HepG2 (cell line): ENCODE data around the gene TAF12. TPM values are rescaled to one million over a fixed set of nuclear protein-coding genes. Genes with fewer than 3 reads are reported as not detected.

Experiments
- AGO1 ChIP-seq: fragments of 200-400 bp; formaldehyde crosslinking; IDR thresholded peaks from 2 replicates; pipeline ENCODE4 v1.6.1; 2017; ENCODE audit warnings: mild to moderate bottlenecking, low read depth, low read length, moderate library complexity; ENCODE audit not compliant: poor library complexity, severe bottlenecking
- ELF1 ChIP-seq: sonication (generic); formaldehyde crosslinking; IDR thresholded peaks from 2 replicates; pipeline ENCODE4 v1.4.0; 2020; ENCODE audit warnings: missing genetic modification reagents
- GABPB1 ChIP-seq: IDR thresholded peaks from 2 replicates; pipeline ENCODE4 v1.6.1; 2016; ENCODE audit warnings: mild to moderate bottlenecking, missing genetic modification reagents, moderate library complexity, missing compliant biosample characterization
- HDAC2 ChIP-seq: sonication (generic); formaldehyde crosslinking; IDR thresholded peaks from 2 replicates; pipeline ENCODE4 v1.4.0; 2020; ENCODE audit warnings: missing genetic modification reagents
- KAT8 ChIP-seq: IDR thresholded peaks from 2 replicates; pipeline ENCODE4 v1.6.1; 2016; ENCODE audit warnings: missing genetic modification reagents, missing compliant biosample characterization
- KDM3A ChIP-seq: IDR thresholded peaks from 2 replicates; pipeline ENCODE4 v1.6.1; 2018; ENCODE audit warnings: low read depth, missing compliant biosample characterization
- KLF15 ChIP-seq: sonication (generic); formaldehyde crosslinking; IDR thresholded peaks from 2 replicates; pipeline ENCODE4 v1.8.1; 2023; ENCODE audit warnings: borderline replicate concordance, mild to moderate bottlenecking, inconsistent platforms, missing genetic modification reagents, mixed read lengths
- MAZ ChIP-seq, 2 experiments: sonication (generic) in 1 of 2; formaldehyde crosslinking in 1 of 2; IDR thresholded peaks; 2 replicates each; pipeline versions ENCODE4 v1.5.0 to v1.6.1; 2012 to 2020; ENCODE audit warnings: low read depth in 2 of 2, mild to moderate bottlenecking in 2 of 2, borderline replicate concordance in 1 of 2, improper control_type of control experiment in 1 of 2, low read length in 1 of 2, missing genetic modification reagents in 1 of 2, moderate library complexity in 1 of 2
- MTA1 ChIP-seq: sonication (generic); formaldehyde crosslinking; IDR thresholded peaks from 2 replicates; pipeline ENCODE4 v1.4.0; 2020; ENCODE audit warnings: missing genetic modification reagents, mild to moderate bottlenecking, borderline replicate concordance
- NONO ChIP-seq, 2 experiments: fragments of 450-650 bp in 1 of 2; sonication (generic) in 1 of 2; formaldehyde crosslinking in 1 of 2; IDR thresholded peaks in 1 of 2; conservative IDR thresholded peaks in 1 of 2; 2 replicates each; pipeline versions ENCODE4 v1.6.1 to v1.8.0; 2017 to 2022; ENCODE audit warnings: mild to moderate bottlenecking in 1 of 2, missing genetic modification reagents in 1 of 2, moderate library complexity in 1 of 2
- RARA ChIP-seq: IDR thresholded peaks from 2 replicates; pipeline ENCODE4 v1.6.1; 2016; ENCODE audit warnings: missing genetic modification reagents, missing compliant biosample characterization
- RCOR2 ChIP-seq: IDR thresholded peaks from 2 replicates; pipeline ENCODE4 v1.6.1; 2016; ENCODE audit warnings: missing biosample characterization, missing genetic modification reagents
- SALL2 ChIP-seq: sonication (generic); formaldehyde crosslinking; IDR thresholded peaks from 2 replicates; pipeline ENCODE4 v1.8.1; 2023; ENCODE audit warnings: mild to moderate bottlenecking, missing genetic modification reagents, inconsistent platforms
- TAF1 ChIP-seq: sonication (generic); formaldehyde crosslinking; IDR thresholded peaks from 2 replicates; pipeline ENCODE4 v1.4.0; 2020; ENCODE audit warnings: missing genetic modification reagents
- TEAD3 ChIP-seq: optimal IDR thresholded peaks from 2 replicates; pipeline ENCODE3; 2016; ENCODE audit warnings: borderline replicate concordance
- YEATS4 ChIP-seq: sonication (generic); formaldehyde crosslinking; IDR thresholded peaks from 2 replicates; pipeline ENCODE4 v1.4.0; 2020; ENCODE audit warnings: missing genetic modification reagents, borderline replicate concordance
- ZNF143 ChIP-seq: sonication (generic); formaldehyde crosslinking; IDR thresholded peaks from 2 replicates; pipeline ENCODE4 v1.4.0; 2020; ENCODE audit warnings: missing genetic modification reagents
- ZNF205 ChIP-seq: IDR thresholded peaks from 2 replicates; pipeline ENCODE4 v1.6.1; 2018; ENCODE audit warnings: missing biosample characterization, missing genetic modification reagents
- ZNF207 ChIP-seq: fragments of 450-650 bp; IDR thresholded peaks from 2 replicates; pipeline ENCODE4 v1.6.1; 2016; ENCODE audit warnings: antibody characterized with exemption, borderline replicate concordance
- ZNF225 ChIP-seq: sonication (generic); formaldehyde crosslinking; IDR thresholded peaks from 2 replicates; pipeline ENCODE4 v1.4.0; 2020; ENCODE audit warnings: mild to moderate bottlenecking, missing genetic modification reagents
- ZNF547 ChIP-seq: sonication (generic); formaldehyde crosslinking; IDR thresholded peaks from 2 replicates; pipeline ENCODE4 v1.5.1; 2020; ENCODE audit warnings: mild to moderate bottlenecking, missing genetic modification reagents
- ZNF605 ChIP-seq: sonication (generic); formaldehyde crosslinking; IDR thresholded peaks from 2 replicates; pipeline ENCODE4 v1.8.0; 2022; ENCODE audit warnings: mild to moderate bottlenecking, missing genetic modification reagents
- ZNF891 ChIP-seq: sonication (generic); formaldehyde crosslinking; IDR thresholded peaks from 2 replicates; pipeline ENCODE4 v1.5.0; 2020; ENCODE audit warnings: mild to moderate bottlenecking, missing genetic modification reagents
- polyA plus RNA-seq, 8 experiments: library from polyadenylated mRNA; depleted of rRNA in 3 of 8; stranded (reverse) in 7 of 8; unstranded in 1 of 8; fragments of >200 nt; fragmentation: Illumina TruSeq in 4 of 8; extraction: Trizol in 4 of 8; gene quantifications; 2 replicates each; pipeline versions ENCODE4 v1.2.1 to v1.2.3, GENCODE V29; 2011 to 2016; ENCODE audit warnings: low read depth in 4 of 8, missing spikeins in 1 of 8, mixed read lengths in 1 of 8; ENCODE audit not compliant: insufficient read depth in 1 of 8
- total RNA-seq, 5 experiments: library from RNA; depleted of rRNA; stranded (reverse); fragments of >200 nt; fragmentation: Illumina TruSeq; extraction: Trizol; gene quantifications; 2 replicates each; pipeline ENCODE4 v1.2.3, GENCODE V29; 2016; ENCODE audit warnings: low read depth in 1 of 5
- TF ChIP-seq, protein P1 (sequence below): sonication (generic); formaldehyde crosslinking; IDR thresholded peaks from 2 replicates; pipeline ENCODE4 v1.4.0; 2020; ENCODE audit warnings: missing genetic modification reagents, borderline replicate concordance
- TF ChIP-seq, protein P2 (sequence below): sonication (generic); formaldehyde crosslinking; IDR thresholded peaks from 2 replicates; pipeline ENCODE4 v1.5.0; 2020; ENCODE audit warnings: mild to moderate bottlenecking, missing genetic modification reagents

The TAF12 gene
- total and polyA plus RNA-seq, 2 of the 13 experiments (the other 11 are each of a cell fraction or from before 2014, with no cell fraction given), result 16.3 to 17.1 TPM

DNA sequence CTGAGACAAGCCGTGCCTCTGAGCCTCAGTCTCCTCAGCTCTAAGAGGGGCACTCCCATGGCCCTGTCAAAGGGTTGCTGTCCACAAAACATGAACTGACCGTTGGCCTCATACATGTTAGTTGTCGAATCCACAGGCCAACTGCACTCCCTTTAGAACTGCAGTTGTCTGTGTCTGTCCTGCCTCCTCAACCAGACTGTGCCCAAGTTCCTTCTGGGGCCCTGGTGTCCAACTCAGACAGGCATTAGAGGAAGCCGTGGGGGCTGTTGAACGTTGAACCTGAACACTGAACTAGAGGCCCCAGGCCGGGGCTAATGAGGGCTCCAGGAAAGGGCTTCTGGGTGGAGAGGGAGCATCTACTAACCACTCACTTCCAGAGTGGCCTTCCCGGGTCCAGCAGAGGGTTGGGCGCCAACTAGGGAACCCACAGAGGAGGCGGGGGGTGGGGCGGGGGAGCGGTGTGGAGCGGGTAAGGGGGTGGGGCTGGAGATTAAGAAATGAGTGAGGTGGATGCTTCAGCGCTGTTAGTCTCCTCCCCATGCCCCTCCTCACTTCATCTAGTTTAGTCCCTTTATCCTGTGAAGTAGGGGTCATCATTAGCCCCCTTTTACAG, 51.1 kb downstream of the TAF12 start, which contains the start of gene RAB42 (continued):
- TF ChIP-seq SALL2 (CRISPR knock-in tag) (no peak), MAZ (IDR thresholded peaks at IDR 0.05; ENCODE audit: borderline replicate concordance, low read depth, low read length) (peak; percentile 67; the same call in 1 of the 2 replicates), MAZ (CRISPR knock-in tag; IDR thresholded peaks at IDR 0.05; ENCODE audit: low read depth) (no peak), YEATS4 (CRISPR knock-in tag) (peak; percentile 8; the same call in 1 of the 2 replicates), ZNF205 (peak; percentile 81; the same call in 1 of the 2 replicates), ZNF143 (CRISPR knock-in tag) (peak; percentile 52), AGO1 (no peak), KAT8 (CRISPR knock-in tag) (no peak), TEAD3 (CRISPR knock-in tag) (no peak), ZNF547 (CRISPR knock-in tag) (0 out of 2 replicates have a peak, but pooled peaks have one; percentile 1), GABPB1 (CRISPR knock-in tag) (no peak), ELF1 (peak; percentile 39; the same call in 1 of the 2 replicates), TAF1 (CRISPR knock-in tag) (peak; percentile 38; the same call in 1 of the 2 replicates), MTA1 (CRISPR knock-in tag) (no peak), ZNF225 (CRISPR knock-in tag) (no peak), ZNF891 (no peak), RCOR2 (CRISPR knock-in tag) (0 out of 2 replicates have a peak, but pooled peaks have one; percentile 47), NONO (IDR thresholded peaks at IDR 0.05) (no peak), NONO (CRISPR knock-in tag; conservative IDR thresholded peaks at IDR 0.05) (0 out of 2 replicates have a peak, but pooled peaks have one; percentile 30), RARA (CRISPR knock-in tag) (peak; percentile 27; the same call in 1 of the 2 replicates), ZNF605 (CRISPR knock-in tag) (0 out of 2 replicates have a peak, but pooled peaks have one; percentile 58), KLF15 (CRISPR knock-in tag) (no peak), HDAC2 (CRISPR knock-in tag) (peak; percentile 26; the same call in 1 of the 2 replicates), KDM3A (0 out of 2 replicates have a peak, but pooled peaks have one; percentile 45), ZNF207 (no peak)
- TF ChIP-seq, protein P1, sequence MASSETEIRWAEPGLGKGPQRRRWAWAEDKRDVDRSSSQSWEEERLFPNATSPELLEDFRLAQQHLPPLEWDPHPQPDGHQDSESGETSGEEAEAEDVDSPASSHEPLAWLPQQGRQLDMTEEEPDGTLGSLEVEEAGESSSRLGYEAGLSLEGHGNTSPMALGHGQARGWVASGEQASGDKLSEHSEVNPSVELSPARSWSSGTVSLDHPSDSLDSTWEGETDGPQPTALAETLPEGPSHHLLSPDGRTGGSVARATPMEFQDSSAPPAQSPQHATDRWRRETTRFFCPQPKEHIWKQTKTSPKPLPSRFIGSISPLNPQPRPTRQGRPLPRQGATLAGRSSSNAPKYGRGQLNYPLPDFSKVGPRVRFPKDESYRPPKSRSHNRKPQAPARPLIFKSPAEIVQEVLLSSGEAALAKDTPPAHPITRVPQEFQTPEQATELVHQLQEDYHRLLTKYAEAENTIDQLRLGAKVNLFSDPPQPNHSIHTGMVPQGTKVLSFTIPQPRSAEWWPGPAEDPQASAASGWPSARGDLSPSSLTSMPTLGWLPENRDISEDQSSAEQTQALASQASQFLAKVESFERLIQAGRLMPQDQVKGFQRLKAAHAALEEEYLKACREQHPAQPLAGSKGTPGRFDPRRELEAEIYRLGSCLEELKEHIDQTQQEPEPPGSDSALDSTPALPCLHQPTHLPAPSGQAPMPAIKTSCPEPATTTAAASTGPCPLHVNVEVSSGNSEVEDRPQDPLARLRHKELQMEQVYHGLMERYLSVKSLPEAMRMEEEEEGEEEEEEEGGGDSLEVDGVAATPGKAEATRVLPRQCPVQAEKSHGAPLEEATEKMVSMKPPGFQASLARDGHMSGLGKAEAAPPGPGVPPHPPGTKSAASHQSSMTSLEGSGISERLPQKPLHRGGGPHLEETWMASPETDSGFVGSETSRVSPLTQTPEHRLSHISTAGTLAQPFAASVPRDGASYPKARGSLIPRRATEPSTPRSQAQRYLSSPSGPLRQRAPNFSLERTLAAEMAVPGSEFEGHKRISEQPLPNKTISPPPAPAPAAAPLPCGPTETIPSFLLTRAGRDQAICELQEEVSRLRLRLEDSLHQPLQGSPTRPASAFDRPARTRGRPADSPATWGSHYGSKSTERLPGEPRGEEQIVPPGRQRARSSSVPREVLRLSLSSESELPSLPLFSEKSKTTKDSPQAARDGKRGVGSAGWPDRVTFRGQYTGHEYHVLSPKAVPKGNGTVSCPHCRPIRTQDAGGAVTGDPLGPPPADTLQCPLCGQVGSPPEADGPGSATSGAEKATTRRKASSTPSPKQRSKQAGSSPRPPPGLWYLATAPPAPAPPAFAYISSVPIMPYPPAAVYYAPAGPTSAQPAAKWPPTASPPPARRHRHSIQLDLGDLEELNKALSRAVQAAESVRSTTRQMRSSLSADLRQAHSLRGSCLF (CRISPR knock-in tag), result no peak
- TF ChIP-seq, protein P2, sequence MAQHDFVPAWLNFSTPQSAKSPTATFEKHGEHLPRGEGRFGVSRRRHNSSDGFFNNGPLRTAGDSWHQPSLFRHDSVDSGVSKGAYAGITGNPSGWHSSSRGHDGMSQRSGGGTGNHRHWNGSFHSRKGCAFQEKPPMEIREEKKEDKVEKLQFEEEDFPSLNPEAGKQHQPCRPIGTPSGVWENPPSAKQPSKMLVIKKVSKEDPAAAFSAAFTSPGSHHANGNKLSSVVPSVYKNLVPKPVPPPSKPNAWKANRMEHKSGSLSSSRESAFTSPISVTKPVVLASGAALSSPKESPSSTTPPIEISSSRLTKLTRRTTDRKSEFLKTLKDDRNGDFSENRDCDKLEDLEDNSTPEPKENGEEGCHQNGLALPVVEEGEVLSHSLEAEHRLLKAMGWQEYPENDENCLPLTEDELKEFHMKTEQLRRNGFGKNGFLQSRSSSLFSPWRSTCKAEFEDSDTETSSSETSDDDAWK (CRISPR knock-in tag), result no peak
